Adrenal gland (tissue), 12 donors: ENCODE measurements around the gene SHB. TPM values are rescaled to one million over a fixed set of nuclear protein-coding genes. Genes with fewer than 3 reads are reported as not detected.

Source experiments
- DNase-seq, 7 donors: peaks; one replicate each; pipeline ENCODE4 v3.0.0-alpha.2; 2019 to 2020
- H3K27ac ChIP-seq, 5 donors: fragments of 200-600 bp; sonication (generic) in 4 of 5; 1 replicate in 3 of 5; 2 replicates in 2 of 5; pipeline versions ENCODE4 v1.5.1 to v1.8.0; 2016 to 2020; ENCODE audit warnings: mild to moderate bottlenecking in 1 of 5
- H3K27me3 ChIP-seq: fragments of 200-600 bp; 2 replicates; pipeline ENCODE4 v1.8.0; 2021
- H3K36me3 ChIP-seq, 2 donors: fragments of 200-600 bp; replicated peaks in 1 of 2; 1 replicate in 1 of 2; 2 replicates in 1 of 2; pipeline versions ENCODE4 v1.5.1 to v1.8.0; 2018 to 2022
- H3K4me1 ChIP-seq, 2 donors: fragments of 200-600 bp; replicated peaks in 1 of 2; 1 replicate in 1 of 2; 2 replicates in 1 of 2; pipeline versions ENCODE4 v1.5.1 to v1.8.0; 2018 to 2021
- H3K4me3 ChIP-seq, 4 donors: fragments of 200-600 bp; sonication (generic) in 3 of 4; one replicate each; pipeline ENCODE4 v1.5.1; 2016 to 2018
- H3K9me3 ChIP-seq, 3 donors: fragments of 200-600 bp; sonication (generic) in 1 of 3; replicated peaks in 1 of 3; 1 replicate in 2 of 3; 2 replicates in 1 of 3; pipeline versions ENCODE4 v1.5.1 to v1.8.0; 2016 to 2021
- POLR2A ChIP-seq, 2 donors: fragments of 450-650 bp; IDR thresholded peaks; one replicate each; pipeline ENCODE4 v1.6.1; 2017; ENCODE audit warnings: antibody characterized with exemption in 2 of 2, mild to moderate bottlenecking in 2 of 2, moderate library complexity in 1 of 2
- WGBS, 4 donors: extraction: QIAGEN DNeasy Blood & Tissue Kit in 2 of 4; methylation state at CpG; one replicate each; pipeline versions ENCODE4 v1.1.5 to v1.1.7; 2013 to 2017; 5-methylcytosine and 5-hydroxymethylcytosine counted together
- intact Hi-C, 2 donors: fragments of 100-400 bp; cut with DNase I; formaldehyde crosslinking; loops; one replicate each; pipeline versions ENCODE4 v1.14.1 to v1.15.0; 2022 to 2023
- polyA plus RNA-seq, 3 donors: library from polyadenylated mRNA; stranded (reverse); fragments of 200-250 nt in 2 of 3; fragments of 350-450 nt in 1 of 3; fragmentation: Illumina TruSeq in 1 of 3; extraction: RNeasy Lipid Tissue Mini Kit (QIAGEN cat#74804) in 1 of 3; gene quantifications; one replicate each; pipeline ENCODE4 v1.2.3, GENCODE V29; 2013 to 2014
- total RNA-seq, 9 donors: library from RNA; depleted of rRNA in 4 of 9; stranded (reverse); fragments of >200 nt in 4 of 9; fragments of 120-200 nt in 1 of 9; fragmentation: NEBNext Ultra II Directional in 1 of 9; extraction: Animal tissue kit (Norgen Biotek cat#: 25700) in 1 of 9; gene quantifications; one replicate each; pipeline versions ENCODE4 v1.1.0 to v1.2.4, GENCODE V29; 2013 to 2023
- TF ChIP-seq, protein P1 (sequence below), 6 experiments: fragments of 450-650 bp in 4 of 6; fragments of 200-600 bp in 2 of 6; sonication (generic) in 1 of 6; IDR thresholded peaks; 1 replicate in 5 of 6; 2 replicates in 1 of 6; pipeline versions ENCODE4 v1.5.1 to v1.8.0; 2016 to 2021; ENCODE audit warnings: antibody characterized with exemption in 6 of 6, mild to moderate bottlenecking in 2 of 6, moderate library complexity in 1 of 6
- donor health status: healthy with polysubstance abuse.
- donor health status: Bipolar disorder and iron deficiency.
- donor health status: DM: yes; HTN: yes; CAD: no.
- donor health status: DM: no; HTN: no; CAD: no.
- donor health status: DM: no; HTN: no; CAD: no.
- donor health status: DM: yes; HTN: yes; CAD: no.

SHB gene
- total and polyA plus RNA-seq, 12 donors, result 3.2 to 21.2 (median 11.1) TPM

DNA sequence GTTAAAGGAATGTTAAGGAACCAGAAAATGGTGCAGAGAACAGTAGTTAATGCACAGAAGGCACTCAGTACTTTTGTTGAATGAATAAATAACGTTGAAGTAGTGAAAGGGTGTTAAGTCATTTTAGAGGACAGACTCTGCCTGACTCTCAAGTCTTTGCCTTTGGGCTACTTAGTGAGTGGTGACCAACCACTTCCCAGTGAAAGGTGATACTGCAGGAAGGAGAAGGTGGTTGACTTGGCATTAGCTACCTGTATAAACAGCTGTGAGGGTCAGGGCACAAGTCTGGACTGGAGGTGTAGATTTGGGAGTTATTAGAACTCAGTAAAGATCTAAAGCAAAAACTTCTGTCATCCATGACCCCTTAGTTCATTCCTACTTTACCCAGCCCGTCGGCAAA is 4.9 kb upstream of the SHB start:
- intact Hi-C loops, result no loop called here
- no peak overlapping the region for H3K4me3 ChIP-seq
- TF ChIP-seq POLR2A (IDR thresholded peaks at IDR 0.05), result no peak
- TF ChIP-seq, protein P1, sequence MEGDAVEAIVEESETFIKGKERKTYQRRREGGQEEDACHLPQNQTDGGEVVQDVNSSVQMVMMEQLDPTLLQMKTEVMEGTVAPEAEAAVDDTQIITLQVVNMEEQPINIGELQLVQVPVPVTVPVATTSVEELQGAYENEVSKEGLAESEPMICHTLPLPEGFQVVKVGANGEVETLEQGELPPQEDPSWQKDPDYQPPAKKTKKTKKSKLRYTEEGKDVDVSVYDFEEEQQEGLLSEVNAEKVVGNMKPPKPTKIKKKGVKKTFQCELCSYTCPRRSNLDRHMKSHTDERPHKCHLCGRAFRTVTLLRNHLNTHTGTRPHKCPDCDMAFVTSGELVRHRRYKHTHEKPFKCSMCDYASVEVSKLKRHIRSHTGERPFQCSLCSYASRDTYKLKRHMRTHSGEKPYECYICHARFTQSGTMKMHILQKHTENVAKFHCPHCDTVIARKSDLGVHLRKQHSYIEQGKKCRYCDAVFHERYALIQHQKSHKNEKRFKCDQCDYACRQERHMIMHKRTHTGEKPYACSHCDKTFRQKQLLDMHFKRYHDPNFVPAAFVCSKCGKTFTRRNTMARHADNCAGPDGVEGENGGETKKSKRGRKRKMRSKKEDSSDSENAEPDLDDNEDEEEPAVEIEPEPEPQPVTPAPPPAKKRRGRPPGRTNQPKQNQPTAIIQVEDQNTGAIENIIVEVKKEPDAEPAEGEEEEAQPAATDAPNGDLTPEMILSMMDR (IDR thresholded peaks at IDR 0.05), result no peak
- no peak overlapping the region for H3K27ac ChIP-seq
- WGBS, 4 donors, result 76 to 87% (median 79%) methylated on average over 3 of the region's 3 CpGs
- peaks cover 0 to 18% of the 10 kb centered on the region in 2 donors for H3K4me1 ChIP-seq
- DNase-seq, result no peak
- no peaks in the 10 kb centered on the region for H3K9me3 ChIP-seq
- no peaks in the 10 kb centered on the region for H3K27me3 ChIP-seq
- no peaks in the 10 kb centered on the region for H3K36me3 ChIP-seq

DNA sequence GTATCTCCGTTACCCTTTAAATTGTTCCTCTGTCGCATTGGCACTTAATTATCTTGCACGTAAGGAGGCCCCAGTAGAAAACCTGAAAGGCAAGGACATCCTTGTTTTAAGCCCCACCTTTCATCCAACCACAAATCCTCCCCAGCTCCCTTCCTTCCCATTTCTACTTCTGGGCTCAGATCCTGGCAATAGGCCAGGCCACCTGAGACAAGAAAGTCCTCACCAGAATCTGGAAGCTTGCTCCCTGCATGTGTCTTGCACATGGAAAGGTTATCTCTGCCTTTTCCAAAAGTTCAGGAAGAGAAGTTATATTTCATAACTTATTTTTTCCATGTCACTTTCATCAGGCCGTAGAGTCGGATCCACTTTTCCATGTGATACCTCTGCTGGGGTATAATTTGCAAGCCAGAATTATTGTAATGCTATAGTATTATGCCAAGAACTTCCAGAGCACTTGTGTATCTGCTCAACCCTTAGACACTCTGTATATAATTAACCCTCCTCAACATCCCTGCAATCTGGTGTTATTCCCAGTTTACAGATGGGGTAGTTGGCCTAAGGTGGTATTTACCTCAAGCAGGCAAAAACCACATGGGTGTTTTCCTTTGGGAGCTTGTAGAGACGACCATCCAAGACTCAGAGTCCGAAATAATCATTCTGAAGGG is 2.6 kb upstream of the SHB start:
- 67 to 71% (median 71%) methylated on average over 7 of the region's 7 CpGs for WGBS, 4 donors
- TF ChIP-seq, protein P1 (IDR thresholded peaks at IDR 0.05), result no peak
- no peak for TF ChIP-seq POLR2A (IDR thresholded peaks at IDR 0.05)
- peaks cover 0 to 26% of the 10 kb centered on the region in 2 donors for H3K4me1 ChIP-seq
- no peak for DNase-seq
- no peaks in the 10 kb centered on the region for H3K27me3 ChIP-seq
- no peak overlapping the region for H3K27ac ChIP-seq
- no peaks in the 10 kb centered on the region for H3K36me3 ChIP-seq
- no peaks in the 10 kb centered on the region for H3K9me3 ChIP-seq
- intact Hi-C loops, result no loop called here
- H3K4me3 ChIP-seq, result no peak overlapping the region

DNA sequence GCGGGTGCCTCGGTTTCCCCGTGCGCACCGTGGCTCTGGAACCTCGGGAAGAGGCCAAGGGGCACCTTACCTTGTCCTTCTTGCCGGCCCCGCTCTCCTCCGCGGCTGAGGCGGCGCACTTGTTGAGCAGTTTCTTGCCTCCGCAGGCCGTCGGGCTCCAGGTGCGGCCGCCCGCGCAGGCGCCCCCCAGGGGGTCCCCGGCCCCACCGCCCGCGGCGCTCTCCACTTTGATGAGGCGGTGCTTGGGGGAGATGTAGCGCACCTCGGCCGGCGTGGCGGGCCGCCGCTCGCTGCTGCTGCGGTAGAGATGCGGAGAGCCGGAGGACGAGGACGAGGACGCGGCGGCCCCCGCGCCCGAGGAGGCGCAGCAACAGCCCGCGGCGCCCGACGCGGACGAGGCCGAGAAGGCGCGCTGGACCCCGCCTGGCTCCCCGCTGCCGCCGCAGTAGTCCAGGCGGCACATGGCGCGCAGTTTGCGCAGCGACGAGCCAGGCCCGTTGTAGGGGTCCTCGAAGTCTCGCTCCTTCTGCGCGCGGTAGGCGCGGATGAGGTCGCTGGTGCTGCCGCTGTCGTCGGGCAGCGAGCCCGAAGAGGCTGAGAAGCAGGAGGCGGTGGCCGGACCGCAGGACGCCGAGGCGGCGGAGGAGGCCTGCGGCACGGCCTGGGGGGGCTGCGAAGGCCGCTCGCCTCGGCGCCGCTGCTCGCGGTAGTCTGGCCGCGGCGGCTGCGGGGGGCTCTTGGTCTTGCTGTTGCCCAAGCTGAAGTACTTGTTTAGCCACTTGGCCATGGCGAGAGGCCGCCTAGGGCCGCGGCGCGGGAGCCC is 957 bp downstream of the SHB start:
- WGBS, 4 donors, result 1 to 3% (median 2%) methylated on average over 9 to 107 of the region's 107 CpGs
- Histone ChIP-seq H3K27ac (peak overlapping the region in 4 of 5 donors; percentile 42 to 91 (median 85)), H3K36me3 (no peaks in the 10 kb centered on the region), H3K4me3 (peak overlapping the region; percentile 38 to 74 (median 57)), H3K9me3 (no peaks in the 10 kb centered on the region), H3K4me1 (peaks cover 10 to 39% of the 10 kb centered on the region in 2 donors), H3K27me3 (no peaks in the 10 kb centered on the region)
- TF ChIP-seq POLR2A (IDR thresholded peaks at IDR 0.05), result no peak
- TF ChIP-seq, protein P1 (IDR thresholded peaks at IDR 0.05), result no peak
- DNase-seq, result peak in 1 of 7 donors; percentile 30
- intact Hi-C loops, result loop anchor here (5.0 kb wide), 2 partner anchors 146 to 151 kb away; no protein-coding TSS in a partner anchor
